ENCODE data around the gene TNN. TPM values are rescaled to one million over a fixed set of nuclear protein-coding genes. Genes with fewer than 3 reads are reported as not detected.
"Not testable (repeated sequence)": the region's sequence is repeated elsewhere in the genome, so short reads cannot be mapped to it uniquely, and the experiment has no call there.

TNN gene
- total RNA-seq = not detected in 2 replicates

- intact Hi-C loops (cut with micrococcal nuclease) = no loop called here
Observed at GRCh38 chr1:175067362-175068106, at the start of gene TNN. TNN (plus strand) TSS chr1:175067833; CDS start chr1:175077419, 9,586 bp downstream.

GRCh38 chr1:175019524-175019923 lies 48.1 kb upstream of the TNN start:
- intact Hi-C loops (cut with micrococcal nuclease) = no loop called here

DNA sequence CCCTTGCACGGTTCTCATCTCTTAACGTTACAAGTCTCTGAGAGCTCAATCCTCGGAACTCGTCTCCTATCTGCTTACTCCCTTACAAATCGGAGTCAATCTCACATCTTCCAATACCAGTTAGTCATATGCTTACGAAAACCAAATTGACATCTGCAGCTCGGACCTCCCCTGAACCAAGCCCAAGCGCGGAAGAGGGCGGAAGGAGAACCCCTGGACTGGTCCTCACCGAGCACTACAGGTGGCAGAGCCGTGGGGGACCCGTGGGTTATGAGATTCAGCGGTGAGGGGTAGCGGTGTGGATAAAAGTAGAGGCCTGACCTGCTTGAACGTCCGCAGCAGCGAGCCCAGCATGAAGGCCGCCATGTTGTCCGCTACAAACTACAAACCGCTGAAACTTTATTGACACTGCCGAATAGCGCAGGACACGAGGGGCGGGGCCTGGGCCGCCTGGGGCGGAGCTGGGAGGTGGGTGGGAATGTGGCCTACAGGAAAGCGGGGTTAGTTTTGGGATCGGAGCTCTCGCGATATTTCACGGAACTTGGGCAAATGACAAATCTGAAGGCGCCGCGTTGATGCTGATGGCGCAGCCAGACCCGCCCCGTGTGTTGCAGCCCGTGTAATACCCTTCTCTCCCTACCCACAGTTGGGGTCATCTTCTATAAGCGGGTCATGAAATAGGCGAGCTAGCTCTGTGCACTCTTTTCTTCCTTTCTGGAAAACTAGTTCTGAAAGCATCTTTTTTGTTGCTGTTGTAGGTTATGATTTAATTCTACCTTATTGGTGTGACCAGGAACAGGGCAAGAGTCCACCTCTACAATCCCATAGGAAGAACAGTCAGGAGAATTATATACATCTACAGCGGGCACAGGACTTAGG lies 44.4 kb upstream of the TNN start, which contains the start of gene MRPS14:
Gene MRPS14 (minus strand): TSS at position 383 of the 879 bp plus-strand sequence. CDS start 17 bp downstream, at position 366.
- intact Hi-C loops (cut with micrococcal nuclease) = loop anchor here (1.0 to 10.0 kb wide), 5 partner anchors 24 to 1182 kb away; partner anchors contain the start of genes CACYBP, COP1 and RABGAP1L

GRCh38 chr1:175023922-175024242 lies 43.8 kb upstream of the TNN start:
- intact Hi-C loops (cut with micrococcal nuclease) = loop anchor here (1.0 to 10.0 kb wide), 5 partner anchors 25 to 1181 kb away; partner anchors contain the start of genes CACYBP, COP1 and RABGAP1L

DNA sequence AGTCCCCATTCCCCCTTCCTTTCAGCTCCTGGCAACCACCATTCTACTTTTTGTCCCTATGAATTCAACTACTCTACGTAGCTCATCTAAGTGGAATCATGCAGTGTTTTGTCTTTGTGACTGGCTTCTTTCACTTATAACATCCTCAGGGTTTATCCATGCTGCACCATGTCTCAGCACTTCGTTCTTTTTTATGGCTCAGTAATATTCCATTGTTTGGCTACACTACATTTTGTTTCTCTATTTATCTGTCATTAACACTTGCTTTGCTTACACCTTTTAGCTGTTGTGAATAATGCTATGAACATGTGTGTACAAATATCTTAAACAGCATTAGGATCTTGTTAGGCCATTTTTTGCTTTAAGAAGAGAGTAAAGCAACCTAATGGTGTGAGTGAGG lies 42.9 kb upstream of the TNN start:
- intact Hi-C loops (cut with micrococcal nuclease) = loop anchor here (5.0 to 10.0 kb wide), 2 partner anchors 48 to 1180 kb away; partner anchors contain the start of gene COP1

DNA sequence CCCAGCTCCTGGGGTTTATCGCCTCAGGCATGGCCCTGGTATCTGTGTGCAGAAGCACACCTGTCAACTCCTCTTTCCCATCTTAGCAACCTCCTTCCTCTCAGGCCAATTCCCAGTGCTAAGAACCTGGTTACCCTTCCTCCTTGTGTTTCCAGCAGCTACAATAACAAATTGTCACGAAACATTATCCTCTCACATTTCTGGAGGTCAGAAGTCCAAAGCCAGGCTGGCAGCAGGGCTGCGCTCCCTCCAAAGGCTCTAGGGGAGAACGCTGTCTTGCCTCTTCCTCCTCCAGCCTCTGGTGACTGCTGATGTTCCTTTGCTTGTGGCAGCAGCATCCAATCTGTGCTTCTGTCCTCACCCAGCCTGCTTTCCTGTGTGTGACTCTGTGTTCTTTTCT lies 33.7 kb upstream of the TNN start:
- intact Hi-C loops (cut with micrococcal nuclease) = no loop called here

- intact Hi-C loops (cut with micrococcal nuclease) = no loop called here
Observed at GRCh38 chr1:175034775-175035174, 32.9 kb upstream of the TNN start.

GRCh38 chr1:175035865-175036264 lies 31.8 kb upstream of the TNN start:
- intact Hi-C loops (cut with micrococcal nuclease) = no loop called here

DNA sequence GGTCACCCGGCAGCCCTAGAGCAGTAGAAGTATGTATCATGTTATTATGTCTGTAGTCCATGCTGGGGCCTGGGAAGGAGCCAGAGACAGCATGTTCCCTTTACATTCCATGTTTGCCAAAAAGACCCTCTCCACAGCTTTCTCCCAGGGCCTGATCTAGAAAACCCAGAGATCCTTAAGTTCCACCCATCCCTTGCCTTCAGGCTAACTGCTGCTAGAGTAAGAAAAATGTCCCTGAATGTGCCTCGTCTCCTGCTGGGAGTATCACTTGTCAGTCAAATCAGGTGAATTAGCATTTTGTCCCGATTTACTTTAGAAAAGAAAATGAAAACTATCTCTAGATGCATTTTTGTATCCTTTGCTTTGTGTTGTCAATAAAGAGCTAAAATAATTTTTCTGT lies 31.2 kb upstream of the TNN start:
- intact Hi-C loops (cut with micrococcal nuclease) = no loop called here

GRCh38 chr1:175037416-175037815 lies 30.2 kb upstream of the TNN start:
- intact Hi-C loops (cut with micrococcal nuclease) = no loop called here

DNA sequence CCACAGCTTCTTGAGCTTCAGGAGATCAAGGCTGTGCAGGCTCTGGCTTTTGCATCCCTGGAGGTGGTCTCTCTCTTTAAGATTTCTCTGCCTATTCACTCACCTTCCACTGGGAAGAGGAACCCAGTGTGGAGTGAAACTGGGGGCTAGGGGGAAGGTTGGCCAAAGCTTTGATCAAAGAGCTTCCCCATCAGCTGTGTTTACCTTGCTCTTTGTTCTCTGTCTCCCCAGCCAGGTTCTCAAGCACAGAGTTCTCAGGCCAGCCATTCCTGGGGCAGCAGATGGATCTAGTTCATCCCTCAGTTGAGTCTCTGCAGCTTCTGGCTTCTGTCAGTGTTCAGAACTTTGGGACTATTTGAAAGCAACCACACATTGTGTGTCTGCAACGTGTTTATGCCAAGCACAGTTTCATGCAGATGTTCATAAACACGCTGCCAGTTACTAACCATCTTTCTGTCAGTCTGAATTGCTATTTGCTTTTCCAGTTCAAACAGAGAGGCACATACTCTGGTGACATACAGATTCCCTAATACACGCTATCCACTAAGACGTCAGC lies 27.2 kb upstream of the TNN start:
- intact Hi-C loops (cut with micrococcal nuclease) = no loop called here

GRCh38 chr1:175042650-175043049 lies 25.0 kb upstream of the TNN start:
- intact Hi-C loops (cut with micrococcal nuclease) = no loop called here

DNA sequence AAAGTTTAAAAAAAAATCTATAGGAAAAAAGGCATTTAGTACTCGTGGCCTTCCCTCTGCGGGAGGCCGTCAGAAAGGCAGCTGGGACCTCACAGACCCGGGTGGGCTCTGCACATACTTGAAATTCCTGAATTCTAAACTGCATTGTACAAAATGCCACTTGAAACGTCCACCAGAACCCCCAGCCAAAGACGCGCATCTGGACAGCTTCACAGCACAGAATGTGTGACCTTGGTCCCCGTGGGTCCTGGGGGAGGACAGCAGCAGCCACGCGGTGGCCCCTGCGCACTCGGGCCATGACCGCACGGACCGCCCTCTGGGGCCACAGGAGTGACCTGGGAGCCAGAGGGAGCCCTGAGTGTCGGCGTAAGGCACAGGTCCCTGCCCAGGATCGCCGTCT lies 23.8 kb upstream of the TNN start:
- intact Hi-C loops (cut with micrococcal nuclease) = no loop called here

- intact Hi-C loops (cut with micrococcal nuclease) = not testable (repeated sequence)
Observed at GRCh38 chr1:175044591-175044990, 23.0 kb upstream of the TNN start.

- intact Hi-C loops (cut with micrococcal nuclease) = no loop called here
Observed at GRCh38 chr1:175045097-175045496, 22.5 kb upstream of the TNN start.

- intact Hi-C loops (cut with micrococcal nuclease) = no loop called here
Observed at GRCh38 chr1:175045519-175045918, 22.1 kb upstream of the TNN start.

DNA sequence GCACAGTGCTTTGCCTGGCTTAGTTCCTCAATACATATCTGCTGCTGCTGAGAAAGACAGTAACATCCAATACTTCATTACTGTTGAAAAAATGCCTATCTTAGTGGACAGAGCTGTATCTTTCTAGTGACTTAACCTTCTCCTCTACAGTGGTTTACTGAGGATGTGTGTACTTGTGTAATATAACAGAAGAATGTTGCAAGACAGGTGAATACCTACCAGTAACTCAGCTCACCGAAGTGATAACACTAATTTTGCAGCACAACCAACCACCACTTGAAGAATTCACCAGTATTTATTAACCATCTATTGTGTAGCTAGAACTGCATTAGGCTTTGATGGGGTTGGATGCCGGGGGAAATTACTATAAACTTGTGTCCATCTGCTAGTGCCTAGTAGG lies 16.6 kb upstream of the TNN start:
- intact Hi-C loops (cut with micrococcal nuclease) = no loop called here

DNA sequence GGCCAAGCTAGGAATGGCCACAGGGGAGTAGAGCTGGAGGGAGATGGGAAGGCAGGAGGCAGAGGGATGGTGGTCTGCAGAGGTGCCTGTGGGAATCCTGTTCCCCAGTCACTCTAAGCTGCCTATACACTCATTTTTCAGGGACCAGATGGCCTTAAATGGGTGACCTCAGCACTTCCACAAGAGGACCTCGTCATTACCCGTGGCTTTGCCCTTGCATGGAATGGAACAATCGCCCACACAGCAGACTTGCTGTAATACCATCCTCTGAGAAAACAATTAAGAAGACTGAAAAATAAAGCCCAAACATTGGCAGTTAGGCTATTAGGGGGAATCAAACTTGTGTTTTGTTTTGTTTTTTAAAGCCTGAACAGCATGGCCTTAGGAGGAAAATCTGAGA lies 12.9 kb upstream of the TNN start:
- intact Hi-C loops (cut with micrococcal nuclease) = no loop called here

GRCh38 chr1:175062339-175062738 lies 5.3 kb upstream of the TNN start:
- intact Hi-C loops (cut with micrococcal nuclease) = no loop called here

GRCh38 chr1:175062858-175063257 lies 4.8 kb upstream of the TNN start:
- intact Hi-C loops (cut with micrococcal nuclease) = no loop called here

GRCh38 chr1:175070818-175071217 lies 3.2 kb downstream of the TNN start:
- intact Hi-C loops (cut with micrococcal nuclease) = loop anchor here (5.0 kb wide), 1 partner anchor 44 kb away; no protein-coding TSS in a partner anchor
